ENCODE results near the gene GFM2.
A peak's percentile ranks its signal among the peaks of the same experiment; 100 is the strongest.
"Not testable (repeated sequence)": the region's sequence is repeated elsewhere in the genome, so short reads cannot be mapped to it uniquely, and the experiment has no call there.

The GFM2 gene, protein sequence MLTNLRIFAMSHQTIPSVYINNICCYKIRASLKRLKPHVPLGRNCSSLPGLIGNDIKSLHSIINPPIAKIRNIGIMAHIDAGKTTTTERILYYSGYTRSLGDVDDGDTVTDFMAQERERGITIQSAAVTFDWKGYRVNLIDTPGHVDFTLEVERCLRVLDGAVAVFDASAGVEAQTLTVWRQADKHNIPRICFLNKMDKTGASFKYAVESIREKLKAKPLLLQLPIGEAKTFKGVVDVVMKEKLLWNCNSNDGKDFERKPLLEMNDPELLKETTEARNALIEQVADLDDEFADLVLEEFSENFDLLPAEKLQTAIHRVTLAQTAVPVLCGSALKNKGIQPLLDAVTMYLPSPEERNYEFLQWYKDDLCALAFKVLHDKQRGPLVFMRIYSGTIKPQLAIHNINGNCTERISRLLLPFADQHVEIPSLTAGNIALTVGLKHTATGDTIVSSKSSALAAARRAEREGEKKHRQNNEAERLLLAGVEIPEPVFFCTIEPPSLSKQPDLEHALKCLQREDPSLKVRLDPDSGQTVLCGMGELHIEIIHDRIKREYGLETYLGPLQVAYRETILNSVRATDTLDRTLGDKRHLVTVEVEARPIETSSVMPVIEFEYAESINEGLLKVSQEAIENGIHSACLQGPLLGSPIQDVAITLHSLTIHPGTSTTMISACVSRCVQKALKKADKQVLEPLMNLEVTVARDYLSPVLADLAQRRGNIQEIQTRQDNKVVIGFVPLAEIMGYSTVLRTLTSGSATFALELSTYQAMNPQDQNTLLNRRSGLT

DNA sequence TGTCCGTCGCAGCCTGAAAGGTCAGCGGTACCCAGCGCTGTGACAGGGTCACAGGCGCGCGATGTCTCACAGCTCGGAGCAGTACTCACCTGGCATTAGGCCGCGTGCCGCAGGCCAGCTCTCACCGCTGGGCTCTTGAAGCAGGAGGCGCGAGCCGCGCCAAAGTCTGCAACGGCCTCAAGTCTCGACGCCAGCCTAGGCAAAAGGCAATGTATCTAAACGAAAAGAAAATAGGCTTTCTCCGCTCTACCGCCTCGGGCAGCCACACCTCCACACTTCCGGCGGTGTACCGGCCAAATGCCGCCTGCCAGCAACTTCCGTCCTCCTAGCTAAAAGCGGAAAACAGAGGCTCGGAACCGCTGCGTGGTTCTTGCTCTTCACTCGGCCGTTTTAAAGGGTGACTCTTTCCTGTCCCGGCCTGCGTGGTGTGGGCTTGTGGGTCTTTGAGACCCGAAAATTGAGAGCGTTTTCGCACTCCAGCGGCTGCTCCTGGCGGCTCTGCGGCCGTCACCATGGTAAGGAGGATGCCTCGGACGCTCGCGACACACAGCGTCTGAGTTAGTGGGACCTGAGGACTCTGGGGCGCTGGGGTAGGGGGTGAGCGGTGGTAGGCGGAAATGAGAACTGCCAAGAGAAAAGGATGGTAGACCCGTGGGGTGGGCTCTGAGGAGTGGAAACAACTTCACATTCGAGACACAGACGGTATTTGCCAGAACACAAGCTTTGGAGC, at the start of gene GFM2, which contains the start of gene NSA2:
Gene GFM2 (minus strand): TSS at position 269 of the 730 bp plus-strand sequence. CDS start 3,375 bp downstream, outside the sequence.
Gene NSA2 (plus strand): TSS at position 401 of the 730 bp plus-strand sequence. CDS start 112 bp downstream, at position 513.
- peak; percentile 96 for DNase-seq

DNA sequence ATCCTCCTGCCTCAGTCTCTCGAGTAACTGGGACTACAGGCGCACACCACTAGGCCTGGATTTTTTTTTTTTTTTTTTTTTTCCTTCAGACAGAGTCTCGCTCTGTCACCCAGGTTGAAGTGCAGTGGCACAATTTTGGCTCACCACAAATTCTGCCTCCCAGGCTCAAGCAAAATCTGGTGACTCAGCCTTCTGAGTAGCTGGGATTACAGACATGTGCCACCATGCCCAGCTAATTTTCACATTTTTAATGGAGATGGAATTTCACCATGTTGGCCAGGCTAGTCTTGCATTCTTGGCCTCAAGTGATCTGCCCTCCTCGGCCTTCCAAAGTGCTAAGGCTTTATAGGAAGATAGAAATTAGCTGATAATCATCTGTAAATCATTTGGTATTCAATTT, 44.0 kb upstream of the GFM2 start:
- no peak for DNase-seq

DNA sequence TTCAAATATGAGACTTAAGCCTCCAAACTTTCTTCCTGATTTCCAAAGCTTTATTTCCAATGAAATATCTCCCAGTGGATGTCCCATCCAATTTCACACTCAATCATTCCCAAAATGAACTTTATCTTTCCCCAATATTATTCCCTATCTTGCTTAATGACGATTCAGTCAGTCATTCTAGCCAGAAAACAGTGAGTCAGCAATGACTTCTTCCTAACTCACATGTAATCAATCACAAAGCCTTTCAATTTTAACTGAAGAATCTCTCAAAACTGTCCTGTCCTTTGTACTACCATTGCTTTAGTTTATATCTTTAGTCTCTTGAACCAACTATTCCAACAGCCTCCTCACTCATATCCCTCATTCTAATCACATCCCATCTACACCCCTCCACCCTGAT, 35.0 kb upstream of the GFM2 start:
- no peak for DNase-seq

DNA sequence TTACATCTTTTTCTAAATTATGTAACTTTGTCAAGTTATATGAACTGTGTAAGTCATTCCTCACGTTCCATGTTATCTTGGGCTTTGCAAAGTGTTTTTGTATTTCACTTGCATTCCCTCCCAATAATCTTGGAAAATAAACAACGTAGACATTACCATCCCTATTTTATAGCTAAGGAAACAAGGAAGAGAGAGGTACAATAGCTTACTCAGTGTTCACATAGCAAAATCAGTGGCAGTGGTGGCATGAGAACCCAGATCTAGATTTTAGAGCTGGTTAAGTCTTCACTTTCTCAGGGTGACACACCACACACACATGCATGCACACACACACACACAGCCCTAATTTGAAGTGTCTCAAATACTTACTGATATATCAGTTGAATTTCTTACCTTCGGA, 34.3 kb upstream of the GFM2 start:
- no peak for DNase-seq

DNA sequence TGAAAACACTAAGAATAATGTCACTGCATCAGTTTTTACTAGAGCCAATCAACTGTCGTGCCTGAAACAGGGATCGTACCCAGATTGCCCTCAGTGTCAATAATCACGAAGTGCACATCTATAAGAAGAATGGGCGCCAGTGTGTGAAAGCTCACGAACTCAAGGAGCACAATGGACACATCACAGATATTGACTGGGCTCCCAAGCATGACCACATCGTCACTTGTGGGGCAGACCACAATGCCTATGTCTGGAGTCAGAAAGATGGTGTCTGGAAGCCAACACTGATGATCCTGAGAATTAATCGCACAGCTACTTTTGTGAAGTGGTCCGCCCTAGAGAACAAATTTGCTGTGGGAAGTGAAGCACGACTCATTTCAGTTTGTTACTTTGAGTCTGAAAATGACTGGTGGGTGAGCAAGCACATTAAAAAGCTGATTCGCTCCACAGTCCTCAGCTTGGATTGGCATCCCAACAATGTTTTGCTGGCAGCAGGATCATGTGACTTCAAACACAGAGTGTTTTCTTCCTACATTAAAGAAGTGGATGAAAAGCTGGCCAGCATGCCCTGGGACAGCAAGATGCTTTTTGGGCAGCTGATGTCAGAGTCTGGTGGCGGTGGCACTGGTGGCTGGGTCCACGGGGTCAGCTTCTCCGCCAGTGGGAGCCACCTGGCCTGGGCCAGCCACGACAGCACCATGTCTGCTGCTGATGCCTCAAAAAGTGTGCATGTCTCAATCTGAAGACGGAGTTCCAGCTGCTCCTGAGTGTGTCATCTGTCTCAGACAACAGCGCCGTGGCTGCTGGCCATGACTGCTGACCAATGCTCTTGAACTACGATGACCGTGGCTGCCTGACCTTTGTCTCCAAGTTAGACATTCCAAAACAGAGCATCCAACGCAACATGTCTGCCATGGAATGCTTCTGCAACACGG, 32.3 kb upstream of the GFM2 start:
- no peak for DNase-seq

DNA sequence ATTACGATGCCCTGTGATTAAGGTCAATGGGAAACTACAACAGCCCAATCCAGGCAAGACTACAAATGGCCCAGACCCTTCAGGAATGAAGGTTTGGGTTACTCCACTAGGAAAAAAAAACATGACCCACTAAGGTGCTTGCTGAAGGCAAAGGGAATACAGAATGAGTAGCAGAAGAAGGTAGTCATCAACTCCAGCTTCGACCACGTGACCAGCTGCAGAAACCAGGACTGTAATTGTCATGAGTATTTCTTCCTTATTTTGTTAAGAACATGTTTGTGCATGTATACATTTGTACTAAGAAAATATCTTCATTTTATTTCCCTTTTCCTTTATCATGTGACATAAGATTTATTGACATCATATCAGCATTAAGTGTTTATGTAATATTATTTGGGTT, 24.8 kb upstream of the GFM2 start:
- DNase-seq: not testable (repeated sequence)

DNA sequence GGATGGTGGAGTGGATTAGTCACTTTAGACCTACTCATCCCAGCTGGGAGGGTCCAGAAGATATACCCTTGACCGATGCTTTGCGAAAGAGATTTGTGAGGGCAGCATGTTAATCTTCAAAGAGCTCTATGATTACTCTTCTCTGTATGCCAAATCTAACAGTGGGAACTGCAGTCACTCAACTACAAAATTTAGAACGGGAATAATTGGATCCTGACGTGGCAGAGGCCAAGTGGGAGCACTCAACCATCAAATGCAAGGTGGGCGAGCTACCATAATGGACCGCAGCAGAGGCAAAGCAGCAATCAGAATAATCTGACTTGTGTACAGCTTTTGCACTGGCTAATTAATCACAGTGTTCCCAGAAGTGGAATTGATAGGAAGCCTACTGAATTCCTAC, 20.5 kb upstream of the GFM2 start:
- DNase-seq: no peak

DNA sequence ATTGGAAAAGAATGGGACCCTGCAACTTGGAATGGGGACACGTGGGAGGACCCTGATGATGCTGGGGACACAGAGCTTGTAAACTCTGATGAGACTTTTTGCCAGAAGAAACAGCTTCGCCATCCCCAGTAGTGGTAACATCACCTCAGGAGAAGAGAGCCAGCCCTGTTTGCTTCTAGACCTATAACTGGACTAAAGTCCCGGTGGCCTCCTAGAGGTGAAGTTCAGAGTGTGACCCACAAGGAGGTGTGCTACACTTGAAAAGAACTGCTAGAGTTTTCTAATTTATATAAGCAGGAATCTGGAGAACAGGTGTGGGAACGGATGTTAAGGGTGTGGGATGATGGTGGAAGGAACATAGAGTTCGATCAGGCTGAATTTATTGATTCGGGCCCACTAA, 19.9 kb upstream of the GFM2 start:
- DNase-seq: no peak

DNA sequence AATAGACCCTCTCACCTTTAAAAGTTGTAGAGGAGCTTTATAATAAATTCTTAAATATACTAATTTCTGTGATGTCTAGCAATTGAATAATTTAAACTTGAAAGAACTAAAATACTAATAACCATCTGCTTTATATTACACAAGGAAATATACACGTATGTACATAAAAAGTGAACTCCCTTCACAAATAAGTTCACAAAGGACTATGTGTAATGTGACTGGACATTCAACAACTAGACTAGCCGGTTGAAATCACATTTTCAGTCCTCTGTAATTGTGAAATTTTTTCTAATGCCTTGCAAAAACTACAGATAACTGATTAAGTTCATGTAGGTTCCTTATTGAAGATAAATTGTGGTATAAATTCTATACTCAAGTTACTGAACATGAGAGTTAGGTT, 11.7 kb upstream of the GFM2 start:
- no peak for DNase-seq

DNA sequence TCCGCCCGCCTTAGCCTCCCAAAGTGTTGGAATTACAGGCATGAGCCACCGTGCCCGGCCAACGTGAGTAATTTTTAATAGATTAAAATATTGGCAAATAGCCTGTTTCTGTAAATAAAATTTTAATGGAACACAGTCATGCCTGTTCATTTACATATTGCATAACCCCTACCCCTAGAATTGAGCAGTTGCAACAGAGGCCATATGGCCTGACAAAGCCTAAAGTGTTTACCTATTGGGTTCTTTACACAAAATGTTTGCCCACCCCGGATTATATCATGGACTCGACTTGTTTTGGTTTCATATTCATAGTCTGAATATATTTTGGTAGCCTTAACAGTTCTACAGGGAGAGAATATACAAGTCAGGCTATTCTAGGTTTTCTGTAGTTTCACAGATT, 5.4 kb upstream of the GFM2 start:
- no peak for DNase-seq

DNA sequence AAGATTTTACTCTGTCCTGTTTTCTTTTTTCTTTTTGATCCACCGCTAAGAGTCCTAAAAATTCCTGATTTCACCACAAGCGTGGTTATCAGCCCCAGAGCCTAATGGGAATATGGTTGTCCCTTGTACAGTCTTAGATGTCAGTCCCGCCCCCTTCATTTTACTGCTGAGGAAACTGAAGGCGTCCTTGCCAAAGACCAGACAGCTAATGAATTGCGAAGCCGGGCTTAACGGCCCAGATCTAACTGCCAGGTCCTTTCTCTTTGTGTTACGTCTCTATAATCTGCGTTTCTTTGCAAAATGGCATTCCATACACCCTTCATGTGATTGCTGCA, 629 bp upstream of the GFM2 start:
- DNase-seq: peak; percentile 64

DNA sequence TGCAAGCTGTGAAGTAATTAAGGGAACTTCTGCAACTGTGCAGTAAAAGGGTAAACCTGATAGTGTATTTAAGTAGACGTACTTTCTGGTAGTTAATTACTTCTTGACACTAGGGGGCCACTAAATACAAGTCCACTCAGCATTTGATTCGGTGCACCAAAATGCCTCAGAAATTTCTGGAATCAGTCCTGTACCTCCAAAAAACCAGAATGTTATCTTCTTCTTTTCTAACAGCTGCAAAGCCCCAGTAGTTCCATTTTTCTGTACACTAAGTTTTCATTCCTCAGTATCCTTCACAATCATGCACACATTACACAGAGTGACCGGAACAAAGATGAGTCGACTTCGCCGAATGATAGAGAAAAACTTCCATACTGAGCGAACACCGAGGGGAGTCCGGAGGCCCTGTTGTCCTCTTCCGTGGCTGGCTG, 484 bp downstream of the GFM2 start:
- DNase-seq: peak; percentile 76

DNA sequence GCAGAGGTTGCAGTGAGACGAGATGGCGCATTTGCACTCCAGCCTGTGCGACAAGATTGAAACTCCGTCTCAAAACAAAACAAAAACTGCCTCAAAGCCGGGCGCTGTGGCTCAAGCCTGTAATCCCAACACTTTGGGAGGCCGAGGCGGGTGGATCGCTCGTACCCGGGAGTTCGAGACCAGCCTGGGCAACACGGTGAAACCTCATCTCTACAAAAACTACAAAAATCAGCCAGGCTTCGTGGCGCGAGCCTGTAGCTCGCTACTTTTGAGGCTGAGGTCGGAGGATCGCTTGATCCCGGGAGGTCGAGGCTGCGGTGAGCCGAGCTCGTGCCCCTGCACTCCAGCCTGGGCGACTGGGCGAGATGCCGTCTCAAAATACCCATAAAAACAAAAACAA, 988 bp downstream of the GFM2 start:
- no peak for DNase-seq

DNA sequence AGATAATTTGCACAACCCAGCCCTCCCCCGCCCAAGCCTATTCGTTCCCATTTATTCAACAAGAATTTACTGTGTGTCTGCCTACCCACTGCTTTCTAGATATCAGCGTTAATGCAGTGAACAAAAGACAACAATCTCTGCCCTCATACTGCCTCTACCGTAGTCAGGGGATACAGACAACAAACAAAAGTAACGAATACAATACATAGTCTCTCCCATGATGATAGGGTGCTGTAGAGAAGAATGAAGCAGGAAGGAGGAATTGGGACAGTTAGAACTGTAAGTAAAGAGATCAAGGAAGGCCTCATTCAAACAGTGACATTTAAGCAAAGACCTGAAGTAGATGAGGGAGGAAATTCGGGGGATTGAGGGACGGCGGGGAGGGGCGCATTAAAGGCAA, 1.7 kb downstream of the GFM2 start:
- DNase-seq: peak; percentile 11

DNA sequence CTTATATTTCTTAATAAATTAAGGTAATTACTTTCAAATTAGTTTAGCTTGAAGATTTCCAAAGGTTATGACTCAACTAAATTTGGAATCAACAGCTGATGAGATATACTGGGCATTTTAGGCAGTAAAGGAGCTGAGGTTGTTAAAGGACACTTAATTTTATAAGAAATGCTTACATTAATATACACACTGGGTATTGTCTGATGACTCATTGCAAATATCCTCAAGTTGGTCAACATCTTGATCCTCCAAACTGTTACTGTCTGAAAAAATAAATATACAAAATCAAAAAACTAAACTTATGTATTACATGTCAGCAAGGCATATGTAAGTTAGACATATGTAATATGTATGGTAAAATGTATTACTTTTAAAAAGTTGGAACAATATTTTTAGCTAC, 3.4 kb downstream of the GFM2 start:
- no peak for DNase-seq

DNA sequence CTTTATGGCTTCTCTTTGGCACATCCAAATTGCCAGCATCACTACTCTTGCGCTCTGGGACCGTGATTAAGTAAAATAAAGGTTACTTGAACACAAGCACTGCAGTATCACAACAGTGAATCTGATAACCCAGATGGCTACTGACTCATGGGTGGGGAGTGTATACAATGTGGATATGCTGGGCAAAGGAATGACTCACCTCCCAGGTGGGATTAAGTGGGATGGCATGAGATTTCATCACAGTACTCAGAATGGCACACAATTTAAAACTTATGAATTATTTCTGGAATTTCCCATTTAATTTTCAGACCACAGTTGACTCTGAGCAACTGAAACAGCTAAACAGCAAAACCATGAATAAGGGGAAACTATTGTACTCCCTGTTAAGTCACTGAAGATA, 4.3 kb downstream of the GFM2 start:
- DNase-seq: no peak

DNA sequence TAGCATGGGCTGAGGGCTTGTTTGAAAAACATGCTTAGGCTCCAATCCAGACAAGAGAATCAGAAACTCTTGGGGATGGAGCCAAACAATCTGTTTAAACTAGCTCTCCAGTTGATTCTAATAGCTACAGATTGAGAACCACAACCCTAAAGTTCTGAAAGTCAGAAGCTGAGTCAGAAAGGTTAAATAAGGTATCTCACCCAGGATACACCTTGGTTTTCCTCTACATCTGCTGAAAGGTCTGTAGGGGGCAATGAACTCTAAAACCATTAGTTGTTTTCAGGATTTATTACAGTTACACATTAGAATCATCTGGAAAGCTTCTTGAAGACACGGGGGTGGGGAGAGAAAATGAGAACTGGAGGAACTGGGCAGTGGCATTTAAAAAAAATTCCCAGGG, 5.7 kb downstream of the GFM2 start:
- DNase-seq: no peak

DNA sequence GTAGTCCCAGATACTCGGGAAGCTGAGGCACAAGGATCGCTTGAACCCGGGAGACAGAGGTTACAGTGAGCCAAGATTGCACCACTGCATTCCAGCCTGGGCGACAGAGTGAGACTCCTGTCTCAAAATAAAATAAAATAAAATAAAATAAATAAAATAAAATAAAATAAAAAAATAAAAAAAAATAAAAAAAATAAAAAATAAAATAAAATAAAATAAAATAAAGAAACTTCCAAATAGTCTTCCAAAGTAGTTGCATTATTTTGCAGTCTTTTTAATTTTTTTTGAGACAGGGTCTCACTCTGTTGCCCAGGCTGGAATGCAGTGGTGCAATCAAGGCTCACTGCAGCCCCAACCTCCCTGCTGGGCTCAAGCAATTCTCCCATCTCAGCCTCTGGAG, 18.2 kb downstream of the GFM2 start:
- DNase-seq: not testable (repeated sequence)

DNA sequence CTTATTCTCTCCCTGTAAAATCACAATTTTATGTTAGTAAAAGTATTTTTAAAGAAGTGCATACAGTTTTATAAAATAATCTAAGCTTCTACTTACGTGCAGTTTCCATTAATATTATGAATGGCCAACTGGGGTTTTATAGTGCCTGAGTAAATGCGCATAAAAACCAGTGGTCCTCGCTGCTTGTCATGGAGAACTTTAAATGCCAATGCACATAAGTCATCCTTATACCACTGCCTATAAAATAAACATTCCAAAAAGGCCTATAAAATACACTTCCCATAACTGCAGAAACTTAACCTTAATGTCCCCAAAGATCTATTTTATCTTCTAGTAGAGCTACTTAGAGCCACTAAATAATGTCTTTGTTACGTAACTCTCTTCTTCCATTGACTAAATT, 28.5 kb downstream of the GFM2 start:
- DNase-seq: no peak

DNA sequence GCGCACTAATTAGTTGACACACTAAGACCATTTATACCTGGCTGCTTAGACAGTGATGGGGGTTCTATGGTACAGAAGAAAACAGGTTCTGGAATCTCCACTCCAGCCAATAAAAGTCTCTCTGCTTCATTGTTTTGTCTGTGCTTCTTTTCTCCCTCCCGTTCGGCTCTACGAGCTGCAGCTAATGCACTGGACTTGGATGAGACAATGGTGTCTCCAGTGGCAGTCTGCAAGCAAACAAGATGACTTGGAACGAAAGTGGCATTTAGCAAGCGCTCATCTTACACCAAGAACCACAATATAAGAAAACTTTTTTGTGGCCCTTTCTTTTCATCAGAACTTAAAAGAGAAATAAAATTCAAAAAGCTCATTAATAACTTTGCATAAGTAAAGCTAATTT, 30.2 kb downstream of the GFM2 start:
- DNase-seq: no peak

DNA sequence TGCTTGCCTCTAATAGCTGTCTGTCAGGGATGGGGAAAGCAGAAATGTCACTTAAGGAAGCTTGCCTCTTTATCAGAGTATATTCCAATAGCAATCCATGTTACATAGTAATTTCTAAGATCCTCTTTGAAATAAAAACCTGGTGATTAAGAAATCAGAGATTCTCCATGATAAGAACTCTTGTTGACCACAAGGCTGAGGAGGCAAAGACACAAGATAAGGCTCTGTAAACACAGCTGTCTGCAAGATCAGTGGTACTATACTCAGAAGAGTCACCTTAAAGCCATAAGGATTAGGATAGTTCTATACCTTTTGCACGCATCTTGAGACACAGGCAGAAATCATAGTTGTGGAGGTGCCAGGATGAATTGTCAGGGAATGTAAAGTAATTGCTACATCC, 41.6 kb downstream of the GFM2 start:
- DNase-seq: no peak

DNA sequence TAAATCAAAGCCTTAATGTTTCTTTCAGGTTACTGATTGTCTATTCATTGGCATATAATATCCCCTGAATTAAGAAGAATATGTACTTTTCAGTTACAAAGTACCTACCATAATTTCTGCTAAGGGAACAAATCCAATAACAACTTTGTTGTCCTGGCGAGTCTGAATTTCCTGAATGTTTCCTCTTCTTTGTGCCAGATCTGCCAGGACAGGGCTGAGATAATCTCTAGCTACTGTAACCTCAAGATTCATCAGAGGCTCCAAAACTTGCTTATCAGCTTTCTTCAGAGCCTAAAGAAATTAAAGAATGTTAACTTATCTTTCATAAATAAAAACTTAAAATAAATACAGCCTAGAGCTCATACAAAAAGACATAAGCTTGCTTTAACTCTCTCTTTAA, 44.6 kb downstream of the GFM2 start:
- DNase-seq: peak; percentile 45

DNA sequence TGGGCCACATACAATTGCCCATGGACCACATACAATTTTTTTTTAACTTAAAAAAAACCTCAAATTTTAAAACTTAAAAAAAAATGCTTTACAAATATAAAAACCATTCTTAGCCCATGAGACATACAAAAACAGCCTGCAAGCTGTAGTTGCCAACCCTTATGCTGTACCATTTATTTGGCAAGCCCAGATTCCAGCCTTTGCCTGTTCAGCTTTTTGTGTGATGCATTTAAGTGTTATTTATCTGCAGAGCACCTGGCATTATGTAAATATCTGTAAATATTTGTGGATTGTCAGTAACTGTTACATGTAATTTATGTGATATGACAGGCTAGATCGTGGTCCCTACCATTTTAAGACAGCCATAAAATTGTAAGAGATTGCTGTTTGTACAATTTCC, 49.3 kb downstream of the GFM2 start:
- DNase-seq: no peak
